Right cardiac atrium (tissue), 5 donors: ENCODE measurements around the gene NEK11. TPM values are rescaled to one million over a fixed set of nuclear protein-coding genes. Genes with fewer than 3 reads are reported as not detected.
"Not testable (repeated sequence)": the region's sequence is repeated elsewhere in the genome, so short reads cannot be mapped to it uniquely, and the experiment has no call there.

Experiments used
- ATAC-seq, 2 donors: fragments of 200-7000 bp; cut with Tn5 transposase; one replicate each; pipeline versions ENCODE4 v1.8.0 to v1.9.1; 2020; ENCODE audit warnings: moderate library complexity in 2 of 2, mild to moderate bottlenecking in 1 of 2
- DNase-seq, 3 donors: peaks; one replicate each; pipeline ENCODE4 v3.0.0-alpha.2; 2020
- H3K27ac ChIP-seq: one replicate; pipeline ENCODE4 v1.5.1; 2013; ENCODE audit warnings: mild to moderate bottlenecking, low read length, control low read depth, moderate library complexity
- H3K27me3 ChIP-seq: one replicate; pipeline ENCODE4 v1.6.1; 2013; ENCODE audit not compliant: control insufficient read depth, insufficient read depth
- H3K4me1 ChIP-seq: one replicate; pipeline ENCODE4 v1.6.1; 2013; ENCODE audit warnings: low read length; ENCODE audit not compliant: control insufficient read depth, insufficient read depth
- H3K4me3 ChIP-seq: one replicate; pipeline ENCODE4 v1.5.1; 2013; ENCODE audit warnings: low read length, control low read depth
- H3K9me3 ChIP-seq: one replicate; pipeline ENCODE4 v1.6.1; 2013; ENCODE audit warnings: low read length; ENCODE audit not compliant: control insufficient read depth
- WGBS: extraction: QIAGEN DNeasy Blood & Tissue Kit; methylation state at CpG from one replicate; pipeline ENCODE4 v1.1.7; 2013; 5-methylcytosine and 5-hydroxymethylcytosine counted together
- intact Hi-C, 4 donors: fragments of 100-400 bp; cut with DNase I; formaldehyde crosslinking; loops; one replicate each; pipeline versions ENCODE4 v1.11.0 to v1.14.0; 2022 to 2023
- polyA plus RNA-seq: library from polyadenylated mRNA; stranded (reverse); fragments of 200-250 nt; gene quantifications from one replicate; pipeline ENCODE4 v1.2.3, GENCODE V29; 2013
- total RNA-seq, 4 donors: library from RNA; stranded (reverse); fragmentation: NEBNext Ultra II Directional; extraction: Animal tissue kit (Norgen Biotek cat#: 25700); gene quantifications; one replicate each; pipeline ENCODE4 v1.2.1, GENCODE V29; 2021
- donor health status: healthy with polysubstance abuse.
- donor health status: DM: no; HTN: yes; CAD: no.
- donor health status: DM: no; HTN: no; CAD: no.
- donor health status: DM: no; HTN: yes; CAD: no; lungs with severe emphysema.
- donor health status: DM: yes; HTN: yes; CAD: no.

Gene NEK11
- total and polyA plus RNA-seq, 5 donors: 1.1 to 3.6 (median 2.6) TPM

DNA sequence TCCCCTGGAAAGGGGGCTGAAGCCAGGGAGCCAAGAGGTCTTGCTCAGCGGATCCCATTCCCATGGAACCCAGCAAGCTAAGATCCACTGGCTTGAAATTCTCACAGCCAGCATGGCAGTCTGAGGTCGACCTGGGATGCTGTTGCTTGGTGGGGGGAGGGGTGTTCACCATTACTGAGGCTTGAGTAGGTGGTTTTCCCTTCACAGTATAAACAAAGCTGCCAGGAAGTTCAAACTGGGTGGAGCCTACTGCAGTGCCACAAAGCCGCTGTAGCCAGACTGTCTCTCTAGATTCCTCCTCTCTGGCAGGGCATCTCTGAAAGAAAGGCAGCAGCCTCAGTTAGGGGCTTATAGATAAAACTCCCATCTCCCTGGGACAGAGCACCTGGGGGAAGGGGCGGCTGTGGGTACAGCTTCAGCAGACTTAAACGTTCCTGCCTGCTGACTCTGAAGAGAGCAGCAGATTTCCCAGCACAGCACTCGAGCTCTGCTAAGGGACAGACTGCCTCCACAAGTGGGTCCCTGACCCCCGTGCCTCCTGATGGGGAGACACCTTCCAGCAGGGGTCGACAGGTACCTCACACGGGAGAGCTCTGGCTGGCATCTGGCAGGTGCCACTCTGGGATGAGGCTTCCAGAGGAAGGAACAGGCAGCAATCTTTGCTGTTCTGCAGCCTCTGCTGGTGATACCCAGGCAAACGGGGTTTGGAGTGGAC, 15.8 kb downstream of the NEK11 start:
- H3K4me3 ChIP-seq, H3K27ac ChIP-seq, H3K4me1 ChIP-seq, ATAC-seq, H3K27me3 ChIP-seq, H3K9me3 ChIP-seq, intact Hi-C loops: not testable (repeated sequence)
- 80% methylated on average over 10 of the region's 10 CpGs for WGBS
- DNase-seq: peak in 1 of 3 donors; percentile 31

DNA sequence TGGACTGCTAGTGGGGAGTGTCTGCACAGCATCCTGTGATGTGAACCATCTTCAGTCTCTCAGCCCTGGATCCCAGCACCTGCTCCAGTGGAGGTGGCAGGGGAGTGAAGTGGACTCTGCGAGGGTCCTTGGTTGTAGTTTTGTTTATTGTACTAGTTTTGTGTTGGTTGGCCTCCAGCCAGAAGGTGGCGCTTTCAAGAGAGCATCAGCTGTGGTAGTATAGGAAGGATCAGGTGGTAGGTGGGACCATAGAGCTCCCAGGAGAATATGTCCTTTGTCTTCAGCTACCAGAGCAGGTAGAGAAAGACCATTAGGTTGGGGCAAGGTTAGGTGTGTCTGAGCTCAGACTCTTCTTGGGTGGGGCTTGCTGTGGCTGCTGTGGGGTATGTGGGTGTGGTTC, 20.9 kb downstream of the NEK11 start:
- Histone ChIP-seq H3K27me3 (no peaks in the 10 kb centered on the region), H3K9me3 (no peaks in the 10 kb centered on the region), H3K4me3 (no peak overlapping the region), H3K27ac (no peak overlapping the region), H3K4me1 (no peaks in the 10 kb centered on the region)
- ATAC-seq (no peak), DNase-seq (no peak)
- WGBS: 97% methylated on average over 2 of the region's 2 CpGs
- intact Hi-C loops: no loop called here

DNA sequence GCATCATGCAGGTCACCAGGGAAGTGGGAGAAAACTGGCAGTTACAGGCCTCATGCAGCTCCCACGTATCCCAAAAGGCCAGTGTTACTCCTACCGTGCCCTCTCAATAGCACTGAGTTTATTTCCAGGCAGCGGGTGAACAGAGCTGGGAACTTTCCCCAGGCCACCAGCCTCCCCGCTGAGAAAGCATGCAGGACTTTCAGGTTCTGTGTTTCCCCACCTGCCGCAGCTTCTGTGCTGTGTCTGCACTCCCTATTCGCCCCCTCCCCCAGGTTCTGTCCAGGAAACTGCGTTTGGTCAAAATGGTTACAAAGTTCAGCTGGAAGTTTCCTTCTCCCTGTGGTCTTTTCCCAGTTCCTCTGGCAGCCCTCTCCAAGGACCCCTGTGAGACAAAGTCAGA, 21.4 kb downstream of the NEK11 start:
- ATAC-seq (no peak), DNase-seq (peak in 1 of 3 donors; percentile 26)
- Histone ChIP-seq H3K9me3 (no peaks in the 10 kb centered on the region), H3K27me3 (no peaks in the 10 kb centered on the region), H3K4me3 (no peak overlapping the region), H3K27ac (no peak overlapping the region), H3K4me1 (no peaks in the 10 kb centered on the region)
- WGBS: 90% methylated on average over 7 of the region's 7 CpGs
- intact Hi-C loops: no loop called here

GRCh38 chr3:131050001-131050400, 23.3 kb downstream of the NEK11 start:
- H3K27ac ChIP-seq: no peak overlapping the region
- no peak for DNase-seq
- no peaks in the 10 kb centered on the region for H3K27me3 ChIP-seq
- ATAC-seq: no peak
- WGBS: 73% methylated on average over 3 of the region's 3 CpGs
- H3K4me1 ChIP-seq: no peaks in the 10 kb centered on the region
- no peaks in the 10 kb centered on the region for H3K9me3 ChIP-seq
- intact Hi-C loops: loop anchor here in 1 of 4 donors (10.0 kb wide), 1 partner anchor 985 kb away; the partner anchor contains the start of gene CPNE4
- H3K4me3 ChIP-seq: no peak overlapping the region

GRCh38 chr3:131053043-131053859, 26.6 kb downstream of the NEK11 start:
- no peaks in the 10 kb centered on the region for H3K9me3 ChIP-seq
- 75% methylated on average over 3 of the region's 3 CpGs for WGBS
- no peaks in the 10 kb centered on the region for H3K4me1 ChIP-seq
- ATAC-seq (no peak), DNase-seq (no peak)
- no peak overlapping the region for H3K4me3 ChIP-seq
- H3K27me3 ChIP-seq: no peaks in the 10 kb centered on the region
- intact Hi-C loops: loop anchor here in 1 of 4 donors (10.0 kb wide), 1 partner anchor 982 kb away; the partner anchor contains the start of gene CPNE4
- H3K27ac ChIP-seq: no peak overlapping the region

DNA sequence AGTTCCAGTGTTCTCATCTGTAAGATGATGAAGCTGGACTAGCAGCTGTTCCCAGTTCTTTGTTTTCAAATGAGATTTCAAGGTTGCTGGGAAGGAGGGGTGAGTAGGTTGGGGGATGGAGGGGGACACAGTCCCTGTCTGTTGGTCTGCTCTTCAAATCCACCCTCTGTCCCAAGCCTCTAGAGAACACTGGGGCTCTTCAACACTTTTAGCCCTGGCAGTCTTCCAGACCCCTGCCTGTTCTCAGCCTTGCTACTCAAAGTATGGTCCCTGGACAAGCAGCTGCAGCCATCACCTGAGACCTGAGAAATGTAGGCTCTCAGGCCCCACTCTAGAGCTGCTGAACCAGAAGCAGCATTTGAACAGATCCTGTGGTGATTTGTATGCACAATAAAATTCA, 41.3 kb downstream of the NEK11 start:
- intact Hi-C loops: no loop called here
- Histone ChIP-seq H3K9me3 (no peaks in the 10 kb centered on the region), H3K4me3 (no peak overlapping the region), H3K4me1 (peaks cover 2% of the 10 kb centered on the region), H3K27ac (no peak overlapping the region), H3K27me3 (no peaks in the 10 kb centered on the region)
- ATAC-seq (peak in 1 of 2 donors; percentile 38), DNase-seq (no peak)

DNA sequence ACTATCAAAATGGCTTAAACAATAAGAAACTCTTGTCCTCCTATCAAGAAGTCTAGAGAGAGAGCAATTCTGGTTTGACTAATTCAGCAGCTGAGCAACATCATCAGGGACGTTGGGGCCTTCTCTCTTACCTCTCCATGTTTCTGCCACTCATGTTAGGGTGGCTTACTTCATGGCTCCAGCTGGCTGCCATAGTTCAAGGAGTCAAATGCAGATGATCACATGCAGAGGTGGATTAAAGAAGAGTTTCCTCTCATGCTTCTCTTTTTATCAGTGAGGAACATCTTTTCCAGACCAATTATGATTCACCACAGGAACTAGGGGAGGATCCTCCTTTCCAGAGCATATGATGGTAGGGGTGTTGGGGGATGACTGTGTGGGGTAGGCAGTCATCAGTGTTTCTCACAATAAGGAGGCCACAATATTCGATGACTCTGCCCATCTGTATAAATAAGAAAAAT, 45.5 kb downstream of the NEK11 start:
- Histone ChIP-seq H3K9me3 (no peaks in the 10 kb centered on the region), H3K4me3 (no peak overlapping the region), H3K27ac (no peak overlapping the region)

DNA sequence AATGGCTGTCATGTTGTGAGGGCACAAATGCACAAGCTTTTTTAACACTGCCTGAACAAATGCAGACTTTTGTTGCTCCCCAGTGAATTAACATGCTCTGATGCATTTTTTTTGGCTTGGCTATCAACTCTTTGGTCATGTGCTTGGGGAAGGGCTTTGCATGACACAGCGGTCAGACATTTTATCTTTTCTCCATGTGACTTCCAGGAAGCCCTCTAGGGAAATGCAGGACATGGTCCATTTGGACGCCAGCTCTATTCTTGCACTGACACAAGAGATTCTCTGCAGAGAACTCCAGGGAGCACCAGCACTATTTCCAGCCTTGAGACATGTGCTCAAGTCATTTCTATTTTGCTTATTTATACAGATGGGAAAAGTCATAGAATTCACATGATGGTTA, 46.2 kb downstream of the NEK11 start:
- peak; percentile 32 to 62 (median 59) for DNase-seq
- H3K27ac ChIP-seq: no peak overlapping the region
- no peak overlapping the region for H3K4me3 ChIP-seq
- ATAC-seq: peak; percentile 92 to 94
- peaks cover 3% of the 10 kb centered on the region for H3K4me1 ChIP-seq
- H3K9me3 ChIP-seq: no peaks in the 10 kb centered on the region
- no peaks in the 10 kb centered on the region for H3K27me3 ChIP-seq
- intact Hi-C loops: no loop called here
- 26% methylated on average over 2 of the region's 2 CpGs for WGBS

More for the DNA sequence above, 45.5 kb downstream of the NEK11 start:
- WGBS: 55% methylated on average over 2 of the region's 2 CpGs
- Histone ChIP-seq H3K27me3 (no peaks in the 10 kb centered on the region), H3K4me1 (peaks cover 3% of the 10 kb centered on the region)
- peak in 1 of 2 donors; percentile 32 for ATAC-seq
- intact Hi-C loops: no loop called here
- DNase-seq: no peak

DNA sequence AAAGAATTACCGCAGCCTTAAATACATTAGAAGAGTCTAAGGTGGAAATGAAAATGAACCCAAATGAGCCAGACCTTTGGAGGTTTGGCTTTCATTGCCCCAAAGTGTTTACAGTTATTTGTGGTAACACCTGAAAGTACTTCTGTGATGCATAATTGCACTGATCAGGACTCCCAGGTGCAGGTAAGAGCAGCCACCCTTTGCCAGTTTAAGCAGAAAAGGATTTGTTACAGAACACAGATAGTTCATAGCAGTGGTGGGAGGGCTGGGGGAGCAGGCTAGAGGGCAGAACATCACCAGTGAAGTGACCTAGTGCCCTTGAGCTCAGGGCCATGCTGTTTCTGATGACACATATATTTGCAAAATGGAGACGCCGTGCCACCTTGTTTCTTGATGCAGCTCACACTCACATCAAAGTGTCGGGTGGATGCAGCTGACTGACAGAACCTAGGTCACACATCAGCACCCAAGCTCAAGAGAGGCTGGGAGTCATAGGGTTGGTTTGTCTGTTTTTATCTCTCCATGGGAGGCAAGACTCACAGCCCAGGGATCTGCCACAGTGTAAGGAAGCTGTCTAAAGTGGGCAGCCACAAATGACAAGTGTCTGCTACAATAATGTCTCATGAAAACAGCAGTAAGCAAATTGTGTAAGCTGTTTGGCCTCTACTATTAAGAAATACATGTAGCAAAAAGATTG, 49.1 kb downstream of the NEK11 start:
- 68% methylated on average over 4 of the region's 4 CpGs for WGBS
- no peak for ATAC-seq
- no peak for DNase-seq
- H3K9me3 ChIP-seq: no peaks in the 10 kb centered on the region
- peaks cover 2% of the 10 kb centered on the region for H3K4me1 ChIP-seq
- intact Hi-C loops: no loop called here
- no peak overlapping the region for H3K27ac ChIP-seq
- H3K4me3 ChIP-seq: no peak overlapping the region
- H3K27me3 ChIP-seq: no peaks in the 10 kb centered on the region

GRCh38 chr3:131077904-131078303, 51.2 kb downstream of the NEK11 start:
- Histone ChIP-seq H3K9me3 (no peaks in the 10 kb centered on the region), H3K27ac (no peak overlapping the region), H3K4me1 (peaks cover 2% of the 10 kb centered on the region), H3K27me3 (no peaks in the 10 kb centered on the region), H3K4me3 (no peak overlapping the region)
- WGBS: 56% methylated on average over 1 of the region's 1 CpG
- ATAC-seq (no peak), DNase-seq (no peak)
- intact Hi-C loops: no loop called here

DNA sequence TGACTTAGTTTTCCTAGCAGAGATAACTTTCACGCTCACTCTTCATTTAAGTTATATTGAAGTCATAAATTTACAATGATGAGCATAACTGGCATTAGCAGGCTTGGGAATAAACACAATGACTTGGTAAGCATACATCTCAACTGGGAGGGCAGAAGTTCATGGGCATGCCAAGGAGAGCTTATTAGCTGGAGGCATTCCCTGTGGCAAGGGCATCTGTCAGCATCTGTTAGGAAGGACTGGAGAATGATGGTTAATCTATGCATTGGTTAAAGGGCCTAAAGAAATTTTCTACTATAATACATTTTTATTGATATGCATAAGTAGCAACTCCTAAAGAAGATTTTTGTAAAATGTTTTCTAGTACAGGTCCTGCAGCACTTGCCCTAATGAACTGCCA, 52.4 kb downstream of the NEK11 start:
- Histone ChIP-seq H3K4me3 (no peak overlapping the region), H3K27ac (no peak overlapping the region), H3K4me1 (no peaks in the 10 kb centered on the region), H3K27me3 (no peaks in the 10 kb centered on the region), H3K9me3 (no peaks in the 10 kb centered on the region)
- whole genome bisulfite sequencing: 99% methylated on average over 1 of the region's 1 CpG
- intact Hi-C loops: no loop called here
- ATAC-seq (no peak), DNase-seq (no peak)
